A673 (cell line): ENCODE measurements around the gene ZNF511. TPM values are rescaled to one million over a fixed set of nuclear protein-coding genes. Genes with fewer than 3 reads are reported as not detected.

Source experiments
- BruUV-seq: library from RNA; stranded (reverse); fragments of 400-500 nt; replicated peaks from 2 replicates; lab custom pipeline; 2021; lab: Mats Ljungman, UMichigan
- CTCF ChIA-PET: fragments of 300-600 bp; sonication (Branson Sonifier 250); formaldehyde crosslinking; loops from one replicate; lab custom pipeline; 2022; ENCODE audit warnings: antibody characterized with exemption; lab: Charles Lee
- POLR2A ChIA-PET: fragments of 300-600 bp; sonication (Branson Sonifier 250); formaldehyde crosslinking; loops from one replicate; lab custom pipeline; 2022; ENCODE audit warnings: antibody characterized with exemption; ENCODE audit not compliant: low non-redundant PET; lab: Charles Lee
- DNase-seq: peaks from one replicate; pipeline ENCODE4 v3.0.0-alpha.2; 2015; ENCODE audit warnings: low spot score
- H3K27ac ChIP-seq: fragments of 200-600 bp; sonication (generic); 2 replicates; pipeline ENCODE4 v1.5.1; 2016; ENCODE audit warnings: mixed run types, low read depth, mild to moderate bottlenecking, mixed read lengths, antibody characterized with exemption, low read length; ENCODE audit not compliant: poor library complexity, severe bottlenecking
- H3K27me3 ChIP-seq: fragments of 200-600 bp; sonication (generic); replicated peaks from 2 replicates; pipeline ENCODE4 v1.6.1; 2017; ENCODE audit warnings: mixed run types, low read depth, mild to moderate bottlenecking, mixed read lengths, antibody characterized with exemption, low read length; ENCODE audit not compliant: insufficient read depth, poor library complexity
- H3K36me3 ChIP-seq: fragments of 200-600 bp; sonication (generic); 2 replicates; pipeline ENCODE4 v1.6.1; 2016; ENCODE audit warnings: mixed run types, mild to moderate bottlenecking, mixed read lengths, antibody characterized with exemption, low read length; ENCODE audit not compliant: insufficient read depth, poor library complexity, severe bottlenecking
- H3K4me1 ChIP-seq: fragments of 200-600 bp; sonication (generic); 2 replicates; pipeline ENCODE4 v1.6.1; 2017; ENCODE audit warnings: mixed run types, mild to moderate bottlenecking, mixed read lengths, antibody characterized with exemption, low read length; ENCODE audit not compliant: insufficient read depth, poor library complexity, severe bottlenecking
- H3K4me3 ChIP-seq: fragments of 200-600 bp; sonication (generic); 2 replicates; pipeline ENCODE4 v1.5.1; 2016; ENCODE audit warnings: low read depth, mixed run types, mild to moderate bottlenecking, mixed read lengths, low read length; ENCODE audit not compliant: poor library complexity, severe bottlenecking
- H3K9me3 ChIP-seq: fragments of 200-600 bp; sonication (generic); 2 replicates; pipeline ENCODE4 v1.6.1; 2016; ENCODE audit warnings: mixed run types, low read depth, mild to moderate bottlenecking, mixed read lengths, antibody characterized with exemption, low read length; ENCODE audit not compliant: poor library complexity, severe bottlenecking
- EZH2 ChIP-seq: fragments of 200-600 bp; sonication (generic); IDR thresholded peaks from 2 replicates; pipeline ENCODE4 v1.6.1; 2017; ENCODE audit warnings: borderline replicate concordance, low read depth, mild to moderate bottlenecking, mixed read lengths, antibody characterized with exemption, low read length; ENCODE audit not compliant: poor library complexity, severe bottlenecking
- intact Hi-C: fragments of 100-400 bp; cut with micrococcal nuclease; formaldehyde crosslinking; loops from one replicate; pipeline ENCODE4 v1.10.0; 2022; ENCODE audit not compliant: unreplicated experiment
- total RNA-seq: library from RNA; stranded (reverse); gene quantifications from 2 replicates; pipeline ENCODE4 v1.2.3, GENCODE V29; 2021
- TF ChIP-seq, protein P1 (sequence below): fragments of 300-800, 200-600 bp; sonication (generic); conservative IDR thresholded peaks from 2 replicates; pipeline ENCODE4 v1.5.1; 2017; ENCODE audit warnings: low read depth, mild to moderate bottlenecking, antibody characterized with exemption, low read length, moderate library complexity, mixed read lengths

The ZNF511 gene
- total RNA-seq, 1 experiment from 2014 or later, result 61.4 TPM

DNA sequence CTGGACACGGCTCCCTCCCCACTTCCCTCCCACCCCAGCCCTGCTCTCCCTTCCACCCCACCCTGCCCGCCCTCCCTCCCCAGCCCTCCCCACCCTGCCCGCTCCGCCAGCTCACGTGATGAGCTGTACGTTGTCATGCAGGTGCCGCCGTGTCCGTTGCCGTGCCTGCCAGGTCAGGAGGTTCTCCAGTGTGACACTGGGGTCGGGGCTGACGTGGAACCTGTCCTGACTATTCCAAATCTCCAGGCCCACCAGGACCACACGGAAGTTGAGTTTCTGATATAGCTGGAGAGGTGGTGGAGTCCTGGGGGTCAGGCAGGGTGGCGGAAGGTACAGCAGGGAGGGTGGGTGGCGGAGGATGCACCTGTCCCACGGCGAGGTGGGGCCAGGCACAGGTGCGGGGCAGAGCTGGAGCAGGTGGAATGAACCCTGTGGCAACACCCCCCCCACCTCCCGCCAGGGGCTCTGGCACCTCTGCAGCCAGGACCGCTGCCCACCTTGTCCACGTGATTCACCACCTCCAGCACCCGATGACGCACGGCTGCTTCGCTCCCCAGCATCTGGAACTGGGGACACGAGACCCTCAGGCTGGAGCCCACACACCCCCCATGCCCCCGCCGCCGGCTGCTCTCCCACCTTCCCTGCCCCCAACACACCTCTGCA, 36.3 kb upstream of the ZNF511 start:
- Histone ChIP-seq H3K27ac (no peak overlapping the region), H3K4me3 (no peak overlapping the region), H3K27me3 (peaks cover 15% of the 10 kb centered on the region), H3K36me3 (no peaks in the 10 kb centered on the region), H3K4me1 (no peaks in the 10 kb centered on the region), H3K9me3 (no peaks in the 10 kb centered on the region)
- no peak for TF ChIP-seq EZH2
- TF ChIP-seq, protein P1, sequence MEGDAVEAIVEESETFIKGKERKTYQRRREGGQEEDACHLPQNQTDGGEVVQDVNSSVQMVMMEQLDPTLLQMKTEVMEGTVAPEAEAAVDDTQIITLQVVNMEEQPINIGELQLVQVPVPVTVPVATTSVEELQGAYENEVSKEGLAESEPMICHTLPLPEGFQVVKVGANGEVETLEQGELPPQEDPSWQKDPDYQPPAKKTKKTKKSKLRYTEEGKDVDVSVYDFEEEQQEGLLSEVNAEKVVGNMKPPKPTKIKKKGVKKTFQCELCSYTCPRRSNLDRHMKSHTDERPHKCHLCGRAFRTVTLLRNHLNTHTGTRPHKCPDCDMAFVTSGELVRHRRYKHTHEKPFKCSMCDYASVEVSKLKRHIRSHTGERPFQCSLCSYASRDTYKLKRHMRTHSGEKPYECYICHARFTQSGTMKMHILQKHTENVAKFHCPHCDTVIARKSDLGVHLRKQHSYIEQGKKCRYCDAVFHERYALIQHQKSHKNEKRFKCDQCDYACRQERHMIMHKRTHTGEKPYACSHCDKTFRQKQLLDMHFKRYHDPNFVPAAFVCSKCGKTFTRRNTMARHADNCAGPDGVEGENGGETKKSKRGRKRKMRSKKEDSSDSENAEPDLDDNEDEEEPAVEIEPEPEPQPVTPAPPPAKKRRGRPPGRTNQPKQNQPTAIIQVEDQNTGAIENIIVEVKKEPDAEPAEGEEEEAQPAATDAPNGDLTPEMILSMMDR, result no peak
- no TSS peak for BruUV-seq
- DNase-seq, result no peak
- ChIA-PET CTCF (no interaction called here), POLR2A (no interaction called here)
- intact Hi-C loops, result no loop called here

DNA sequence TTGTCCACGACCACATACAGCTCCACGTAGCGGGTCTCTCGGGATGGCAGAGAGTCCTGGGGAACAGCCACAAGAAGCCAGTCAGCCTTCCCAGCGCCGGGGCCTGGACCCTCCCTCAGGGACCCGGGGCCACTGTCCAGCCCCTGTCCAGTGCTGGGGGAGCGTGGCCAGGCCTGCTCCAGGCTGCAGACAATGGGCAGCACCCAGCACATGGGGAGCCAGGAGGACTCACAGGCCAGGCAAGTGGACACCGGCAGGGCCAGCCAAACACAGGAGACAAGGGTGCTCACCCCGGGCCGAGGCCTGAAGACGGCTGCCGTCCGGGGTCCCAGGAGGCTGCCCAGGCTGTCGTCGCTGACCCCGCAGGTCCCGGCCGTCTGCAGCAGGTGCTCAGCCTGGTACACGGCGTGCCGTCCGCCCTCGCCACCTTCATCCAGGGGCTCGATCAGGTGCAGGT, 35.7 kb upstream of the ZNF511 start:
- DNase-seq, result no peak
- ChIA-PET POLR2A (no interaction called here), CTCF (no interaction called here)
- intact Hi-C loops, result no loop called here
- Histone ChIP-seq H3K27me3 (peaks cover 15% of the 10 kb centered on the region), H3K36me3 (no peaks in the 10 kb centered on the region), H3K4me3 (no peak overlapping the region), H3K4me1 (no peaks in the 10 kb centered on the region), H3K9me3 (no peaks in the 10 kb centered on the region), H3K27ac (no peak overlapping the region)
- TF ChIP-seq EZH2, result no peak
- no TSS peak for BruUV-seq

DNA sequence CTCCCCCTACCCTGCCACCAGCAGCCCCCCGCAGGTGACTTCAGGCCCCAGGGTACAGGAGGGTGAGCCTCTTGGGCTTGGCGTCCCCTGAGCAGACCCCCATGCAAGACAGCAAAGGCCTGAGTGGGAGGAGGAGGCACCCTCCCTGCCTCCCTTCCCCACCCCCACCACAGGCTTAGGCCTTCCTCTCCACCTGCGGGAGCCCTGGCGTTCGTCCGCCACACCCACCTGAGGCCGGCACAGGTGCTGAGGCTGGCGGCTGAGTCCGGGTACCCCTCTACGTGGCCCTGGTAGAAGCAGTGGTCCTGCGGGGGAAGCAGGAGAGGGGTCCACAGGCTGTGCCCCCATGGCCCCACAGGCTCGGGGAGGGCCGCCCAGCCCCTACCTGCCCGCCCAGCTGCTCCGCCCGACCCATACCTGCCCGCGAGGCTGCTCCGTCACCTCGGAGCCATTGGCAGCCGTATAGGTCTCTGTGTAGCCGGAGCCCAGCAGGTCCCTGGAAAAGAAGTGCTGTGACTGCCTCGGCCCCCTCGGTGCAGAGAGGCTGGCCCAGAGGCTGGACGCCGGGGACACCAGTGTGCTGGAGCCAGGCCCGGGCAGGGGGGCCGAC, 35.1 kb upstream of the ZNF511 start:
- H3K4me3 ChIP-seq, result no peak overlapping the region
- H3K27me3 ChIP-seq, result peaks cover 15% of the 10 kb centered on the region
- no peak for DNase-seq
- POLR2A ChIA-PET, result no interaction called here
- H3K4me1 ChIP-seq, result no peaks in the 10 kb centered on the region
- H3K9me3 ChIP-seq, result no peaks in the 10 kb centered on the region
- no peak overlapping the region for H3K27ac ChIP-seq
- CTCF ChIA-PET, result no interaction called here
- no TSS peak for BruUV-seq
- TF ChIP-seq, protein P1, result no peak
- no peak for TF ChIP-seq EZH2
- no peaks in the 10 kb centered on the region for H3K36me3 ChIP-seq
- intact Hi-C loops, result no loop called here
